LNCAP (cell line): ENCODE data around the gene PPIL6.

Source experiments
- CTCF ChIP-seq: fragments of 450-650 bp; IDR thresholded peaks from 2 replicates; pipeline ENCODE4 v1.5.1; 2017; ENCODE audit warnings: mild to moderate bottlenecking

PPIL6 gene

GRCh38 chr6:109345986-109346385 lies 94.4 kb downstream of the PPIL6 start:
- no peak for TF ChIP-seq CTCF

GRCh38 chr6:109344226-109344625 lies 96.2 kb downstream of the PPIL6 start:
- no peak for TF ChIP-seq CTCF

- TF ChIP-seq CTCF, result no peak
Measured at GRCh38 chr6:109343518-109343917, 96.9 kb downstream of the PPIL6 start.

- TF ChIP-seq CTCF, result no peak
Measured at GRCh38 chr6:109342911-109343310, 97.5 kb downstream of the PPIL6 start.

GRCh38 chr6:109342506-109342905 lies 97.9 kb downstream of the PPIL6 start:
- no peak for TF ChIP-seq CTCF

GRCh38 chr6:109340811-109341210 lies 99.6 kb downstream of the PPIL6 start:
- TF ChIP-seq CTCF, result no peak
